ENCODE data around the gene ANXA9.

Gene ANXA9

DNA sequence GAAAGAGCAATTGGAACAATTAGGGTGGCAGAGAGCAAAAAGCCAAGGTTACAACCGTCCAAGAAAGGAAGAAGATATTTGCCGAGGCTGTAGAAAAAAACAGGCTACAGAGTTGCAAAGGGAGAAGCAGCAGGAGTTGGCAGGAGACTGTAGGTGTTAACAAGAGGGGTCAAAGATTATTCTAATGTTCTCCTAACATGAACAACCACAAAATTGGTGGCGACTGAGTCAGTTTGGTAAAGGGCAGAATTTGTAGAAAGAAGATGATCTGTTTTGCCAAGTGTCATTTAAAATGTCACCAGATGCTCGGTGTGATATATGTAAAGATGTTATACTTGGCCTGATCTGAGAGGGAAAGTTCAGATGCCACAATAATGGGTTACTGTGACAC is 25.8 kb downstream of the ANXA9 start:
- DNase-seq, result no peak

DNA sequence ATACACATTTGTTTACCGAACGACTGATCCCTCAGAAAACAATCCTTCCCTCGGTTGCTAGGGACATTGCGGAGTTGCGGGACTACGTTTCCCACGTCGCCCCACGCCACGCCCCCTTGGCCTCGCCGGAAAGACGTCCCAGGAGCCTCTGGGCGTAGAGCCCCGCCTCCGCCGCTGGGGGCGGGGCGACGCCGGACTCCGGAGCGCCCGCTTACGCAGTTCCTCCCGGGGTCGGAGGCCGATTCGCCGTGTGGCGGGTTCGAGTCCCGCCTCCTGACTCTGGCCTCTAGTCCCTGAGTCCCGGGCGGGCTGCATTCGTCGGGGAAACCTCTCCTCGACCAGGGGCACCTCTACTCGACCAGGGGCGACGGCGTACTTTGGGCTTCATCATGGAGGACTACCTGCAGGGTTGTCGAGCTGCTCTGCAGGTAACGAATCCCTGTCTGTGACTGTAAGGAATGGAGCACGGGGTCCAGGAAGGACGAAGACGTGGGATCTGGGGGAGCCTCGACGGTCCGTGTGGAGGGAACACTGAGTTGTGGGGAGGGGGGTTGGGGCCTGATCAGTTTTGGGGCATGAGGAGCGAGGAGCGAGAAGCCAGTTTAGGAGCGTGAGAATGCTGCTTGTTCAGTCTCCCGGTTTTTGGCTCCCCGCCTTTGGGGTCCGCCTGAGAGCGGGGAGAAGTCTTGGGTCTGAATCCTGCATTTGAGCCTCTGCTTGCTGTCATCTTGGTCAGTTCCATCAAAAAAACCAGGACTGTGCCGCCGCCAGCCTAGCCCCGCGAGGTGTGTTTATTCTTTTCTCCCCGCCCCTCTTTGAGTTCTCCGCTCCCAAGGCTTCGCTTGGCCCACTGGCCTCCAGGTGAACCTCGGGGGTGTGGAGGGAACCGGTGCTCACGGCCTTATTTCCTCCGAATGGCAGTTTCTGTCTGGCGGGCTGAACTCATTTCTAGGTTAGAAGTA is 26.4 kb downstream of the ANXA9 start, which contains the start of gene PRUNE1:
Gene PRUNE1, plus strand, starts transcription at position 206 of the 962 bp plus-strand sequence. Its CDS starts 184 bp downstream, at position 390.
- DNase-seq, result peak; percentile 89

DNA sequence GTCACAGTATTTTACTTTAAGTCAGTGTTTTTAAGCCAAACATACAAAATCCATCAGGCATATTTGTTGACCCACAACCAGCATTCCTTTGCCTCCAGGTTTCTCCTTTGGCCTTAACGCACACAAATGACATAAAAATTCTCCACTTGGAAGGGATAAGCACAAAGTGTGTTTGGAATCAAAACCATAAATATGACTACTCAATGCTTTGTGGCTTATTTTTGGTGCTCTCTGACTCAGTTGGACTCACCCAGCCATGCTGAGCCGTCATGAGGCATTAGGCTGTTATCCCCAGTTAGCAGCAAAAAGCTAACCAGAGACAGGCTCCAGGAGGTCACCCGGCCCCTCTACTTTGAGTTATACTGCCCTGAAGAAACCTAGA is 27.1 kb downstream of the ANXA9 start:
- no peak for DNase-seq

DNA sequence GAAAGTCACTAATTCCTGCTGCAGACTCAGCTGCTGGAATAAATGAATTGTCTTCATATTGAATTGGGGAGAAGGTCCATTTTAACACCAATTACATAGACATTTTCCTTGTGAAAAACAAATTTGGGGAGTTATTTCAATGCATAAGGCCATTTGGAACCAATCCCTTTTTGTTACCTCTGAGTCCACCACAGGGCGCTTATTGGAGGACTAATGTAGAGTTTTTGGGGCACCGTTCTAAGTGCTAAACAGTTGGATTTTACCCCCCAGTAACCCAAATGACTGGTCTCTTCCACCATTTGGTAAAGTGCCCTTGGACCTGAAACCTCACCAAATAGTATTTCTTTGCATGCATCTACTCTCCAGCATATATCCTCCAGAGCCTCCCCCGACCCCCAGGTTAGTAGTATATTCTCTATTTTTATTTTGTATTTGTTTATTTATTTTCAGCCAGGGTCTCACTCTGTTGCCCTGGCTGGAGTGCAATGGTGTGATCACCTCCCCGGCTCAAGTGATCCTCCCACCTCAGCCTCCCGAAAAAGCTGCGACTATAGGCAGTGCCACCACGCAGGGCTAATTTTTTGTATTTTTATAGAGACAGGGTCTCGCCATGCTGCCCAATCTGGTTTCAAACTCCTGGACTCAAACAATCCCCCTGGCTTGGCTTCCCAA is 27.7 kb downstream of the ANXA9 start:
- no peak for DNase-seq

DNA sequence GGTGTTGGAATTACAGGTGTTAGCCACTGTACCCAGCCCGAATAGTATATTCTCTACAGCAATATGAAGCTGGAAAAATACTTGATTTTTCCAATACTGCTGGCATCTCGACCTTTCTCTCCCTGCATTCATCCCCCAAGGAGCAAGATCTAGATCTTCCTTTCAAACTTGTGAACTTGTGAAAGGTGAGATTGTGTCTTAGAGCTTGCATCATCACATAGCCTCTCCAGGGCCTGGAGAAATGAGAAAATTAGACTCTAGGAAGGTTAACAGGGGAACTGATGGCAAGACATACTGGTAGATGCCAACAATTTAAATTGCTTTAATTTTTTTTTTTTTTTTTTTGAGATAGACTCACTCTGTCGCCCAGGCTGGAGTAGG is 28.2 kb downstream of the ANXA9 start:
- DNase-seq, result no peak

DNA sequence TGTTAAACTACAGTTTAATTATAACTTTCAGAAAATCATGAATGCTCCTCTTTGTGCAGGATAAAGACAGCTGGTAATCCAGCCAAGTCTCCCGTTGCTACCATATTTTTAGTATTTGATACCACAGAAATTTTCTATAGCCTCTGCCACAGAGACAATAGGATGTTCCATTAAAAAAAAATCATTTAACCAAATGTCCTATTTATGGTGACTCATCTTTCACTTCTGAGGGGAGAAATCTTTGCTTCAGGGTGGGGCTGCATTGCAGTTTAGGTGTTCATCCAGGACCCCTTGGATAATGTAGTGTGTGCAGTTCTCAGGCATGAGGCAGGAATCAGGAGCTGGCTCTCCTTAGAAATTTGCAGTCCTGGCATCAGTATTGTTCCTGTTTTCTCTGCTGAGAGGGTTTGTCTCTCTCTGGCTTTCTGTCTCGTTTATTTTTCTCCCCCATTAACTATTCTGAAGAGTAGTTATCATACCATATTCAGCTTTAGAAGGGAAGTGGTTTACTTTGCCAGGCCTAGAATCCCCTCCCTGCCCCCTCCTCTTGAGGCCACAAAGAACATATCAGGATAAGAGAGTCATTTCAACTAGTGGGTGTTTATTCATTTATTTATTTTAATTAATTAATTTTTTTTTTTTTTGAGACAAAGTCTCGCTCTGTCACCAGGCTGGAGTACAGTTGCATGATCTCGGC is 29.2 kb downstream of the ANXA9 start:
- DNase-seq, result no peak

DNA sequence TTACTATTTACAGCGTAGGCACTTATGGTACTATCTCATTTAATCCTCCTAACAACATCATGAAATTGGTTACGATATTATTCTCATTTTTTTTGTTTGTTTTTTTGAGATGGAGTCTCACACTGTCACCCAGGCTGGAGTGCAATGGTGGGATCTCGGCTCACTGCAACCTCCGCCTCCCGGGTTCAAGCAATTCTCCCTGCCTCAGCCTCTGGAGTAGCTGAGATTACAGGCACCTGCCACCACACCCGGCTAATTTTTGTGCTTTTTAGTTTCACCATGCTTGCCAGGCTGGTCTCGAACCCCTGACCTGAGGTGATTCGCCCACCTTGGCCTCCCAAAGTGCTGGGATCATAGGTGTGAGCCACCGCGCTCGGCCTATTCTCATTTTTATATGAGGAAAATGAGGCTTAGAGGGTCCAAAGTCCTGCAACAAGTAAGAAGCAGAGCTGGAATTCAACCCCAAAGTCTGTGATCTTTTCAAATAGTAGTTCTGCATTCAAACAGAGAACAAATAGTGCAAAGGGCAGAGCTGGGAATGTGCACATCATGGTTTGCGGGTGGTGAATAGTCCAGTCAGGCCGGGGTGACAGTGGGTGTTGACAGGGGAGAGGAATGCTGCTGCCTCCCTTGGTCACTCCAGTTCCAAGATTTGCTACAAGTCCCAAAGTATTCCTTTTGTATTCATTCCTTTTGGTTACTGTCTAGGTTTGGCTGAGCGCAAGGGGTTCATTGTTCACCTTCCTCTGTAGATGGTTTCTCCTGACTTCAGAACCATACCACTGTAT is 30.8 kb downstream of the ANXA9 start:
- no peak for DNase-seq

DNA sequence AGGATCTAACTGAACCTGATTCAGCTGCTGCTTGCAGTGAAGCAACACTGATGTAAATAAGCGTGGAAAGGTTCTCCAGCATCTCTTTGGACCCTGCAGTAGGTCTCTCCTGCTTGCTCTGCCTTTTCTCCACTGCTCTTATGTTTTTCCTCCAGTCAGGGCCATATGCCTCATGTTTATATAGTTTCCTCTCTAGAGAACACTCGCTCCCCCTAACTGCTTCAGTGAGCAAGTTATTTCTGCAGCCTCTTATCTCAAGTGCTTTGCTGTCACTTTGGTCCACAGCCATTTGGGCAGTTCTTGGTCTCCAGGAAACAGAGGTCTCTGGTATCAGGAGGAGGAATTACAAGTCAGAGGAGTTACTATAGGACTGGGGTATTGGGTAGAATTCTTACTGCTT is 31.4 kb downstream of the ANXA9 start:
- DNase-seq, result peak; percentile 67

DNA sequence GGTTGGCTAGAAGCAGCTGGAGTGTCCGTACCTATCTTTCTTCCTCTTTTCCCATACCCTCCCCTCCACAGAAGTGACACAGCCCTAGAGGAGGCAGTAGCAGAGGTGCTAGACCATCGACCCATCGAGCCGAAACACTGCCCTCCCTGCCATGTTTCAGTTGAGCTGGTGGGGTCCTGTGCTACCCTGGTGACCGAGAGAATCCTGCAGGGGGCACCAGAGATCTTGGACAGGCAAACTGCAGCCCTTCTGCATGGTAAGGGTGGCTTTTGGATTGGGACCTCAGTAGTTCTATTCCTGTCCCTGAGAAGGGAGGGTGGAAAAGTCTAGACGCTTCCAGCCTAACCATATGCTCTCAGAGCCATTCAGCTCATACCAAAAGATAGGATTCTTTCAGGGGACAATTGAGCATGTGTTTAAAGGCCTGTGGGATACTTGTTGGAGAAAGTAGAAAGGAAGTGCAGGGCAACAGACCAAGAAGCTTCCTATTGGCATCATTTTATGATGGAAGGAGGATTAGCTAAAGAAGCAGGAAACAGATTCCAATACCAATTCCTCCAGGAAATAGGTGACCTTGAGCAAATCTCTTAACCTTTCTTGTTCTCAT is 42.6 kb downstream of the ANXA9 start:
- DNase-seq, result peak; percentile 45

DNA sequence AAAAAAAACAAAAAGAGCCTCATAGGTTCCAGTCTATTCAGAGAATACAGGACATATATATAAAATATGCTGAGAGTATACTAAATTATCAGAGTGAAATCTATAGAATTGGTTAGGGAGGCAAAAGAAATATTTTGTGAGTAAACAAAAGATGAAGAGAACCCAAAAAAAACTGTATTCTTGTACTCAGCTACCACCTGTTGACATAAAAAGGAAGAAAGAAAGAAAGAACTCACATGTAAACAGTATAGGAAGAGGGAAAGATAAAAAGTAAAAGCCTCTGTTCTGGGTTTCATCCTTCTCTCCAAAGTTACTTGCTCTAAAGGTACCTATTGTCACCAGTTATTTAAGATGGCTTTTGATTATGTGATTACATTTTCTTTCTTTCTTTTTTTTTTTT is 44.4 kb downstream of the ANXA9 start:
- DNase-seq, result no peak

DNA sequence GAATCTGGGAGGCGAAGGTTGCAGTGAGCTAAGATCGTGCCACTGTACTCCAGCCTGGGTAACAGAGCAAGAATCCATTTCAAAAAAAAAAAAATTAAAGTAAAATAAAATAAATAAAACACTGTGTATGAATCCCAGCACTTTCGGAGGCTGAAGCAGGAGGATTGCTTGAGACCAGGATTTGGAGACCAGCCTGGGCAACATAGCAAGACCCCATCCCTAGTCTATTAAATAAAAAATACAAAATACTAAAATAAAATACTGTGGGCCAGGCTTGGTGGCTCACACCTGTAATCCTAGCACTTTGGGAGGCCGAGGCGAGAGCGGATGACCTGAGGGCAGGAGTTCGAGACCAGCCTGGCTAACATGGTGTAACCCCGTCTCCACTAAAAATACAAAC is 50.1 kb downstream of the ANXA9 start:
- no peak for DNase-seq

DNA sequence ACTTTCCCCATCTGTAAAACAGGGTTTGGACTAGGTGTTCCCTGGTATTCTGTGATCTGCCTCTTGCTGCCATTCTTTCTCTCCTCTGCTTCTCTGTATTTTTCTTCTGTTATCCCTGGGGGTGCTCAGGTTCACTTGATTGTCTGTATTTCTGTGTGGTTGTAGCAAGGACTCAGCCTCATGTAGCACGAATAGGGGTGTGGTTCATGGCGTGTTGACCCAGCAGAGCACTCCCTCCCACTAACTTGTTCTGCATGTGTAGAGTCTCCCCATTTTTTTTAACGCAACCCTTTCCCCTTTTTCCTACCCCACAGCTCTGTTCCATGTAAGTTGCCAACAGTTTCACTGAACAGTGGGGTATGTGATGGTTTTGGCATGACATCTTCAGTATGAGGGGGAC is 53.1 kb downstream of the ANXA9 start:
- DNase-seq, result no peak

DNA sequence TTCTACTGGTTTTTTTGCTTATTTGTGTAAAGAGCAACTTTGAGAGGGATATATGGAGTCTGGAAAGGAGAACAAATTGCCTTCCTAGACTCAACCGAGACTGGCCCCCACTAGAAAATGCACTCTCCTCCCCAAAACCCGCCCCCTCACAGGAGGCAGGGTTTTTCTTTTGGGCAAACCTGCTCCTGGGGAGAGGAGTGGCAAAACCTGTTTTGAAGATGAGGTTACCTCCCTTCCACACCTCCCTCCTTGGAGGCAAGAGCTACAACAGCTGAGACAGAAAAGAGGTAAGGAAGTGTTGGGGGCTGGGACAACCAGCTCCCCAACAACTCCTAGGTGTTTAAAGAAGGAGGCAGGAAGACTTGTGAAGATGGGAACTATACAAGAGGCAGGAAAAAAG is 54.3 kb downstream of the ANXA9 start, which contains the start of gene BNIPL:
Gene BNIPL, plus strand, starts transcription at position 231 of the 400 bp plus-strand sequence. Its CDS starts 140 bp downstream, at position 371.
- no peak for DNase-seq

DNA sequence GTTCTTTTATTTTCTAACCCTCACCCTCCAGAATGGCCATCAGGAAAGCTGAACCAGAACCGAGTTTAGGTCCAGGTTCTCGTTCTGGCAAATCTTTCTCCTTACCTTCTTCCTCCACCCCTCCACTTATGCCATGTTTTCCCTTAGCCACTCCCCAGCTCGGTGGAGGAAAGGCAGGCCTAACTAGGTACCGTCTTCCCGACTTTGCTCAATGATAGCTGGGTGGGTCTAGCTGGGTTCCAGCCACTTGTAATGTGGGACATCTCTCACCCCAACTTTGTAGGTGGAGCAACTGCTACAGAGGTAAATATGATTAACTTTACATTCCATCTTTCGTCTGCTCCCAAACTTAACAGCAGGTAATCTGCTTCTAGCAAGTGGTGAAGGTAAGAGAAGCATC is 54.9 kb downstream of the ANXA9 start:
- DNase-seq, result no peak

DNA sequence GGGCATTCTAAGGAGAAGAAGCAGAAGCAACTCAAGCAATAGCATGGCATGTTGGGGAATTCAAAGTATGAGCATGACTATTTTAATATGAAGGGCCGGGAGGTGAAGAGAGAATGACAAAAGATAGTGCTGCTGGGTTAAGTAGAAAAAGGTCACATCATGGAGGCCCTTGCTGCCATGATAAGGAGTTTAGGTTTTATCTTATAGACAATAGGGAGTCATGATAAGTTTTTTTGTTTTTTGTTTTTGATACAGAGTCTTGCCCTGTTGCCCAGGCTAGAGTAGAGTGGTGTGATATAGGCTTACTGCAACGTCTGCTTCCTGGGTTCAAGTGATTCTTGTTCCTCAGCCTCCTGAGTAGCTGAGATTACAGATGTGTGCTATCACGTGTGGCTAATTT is 57.4 kb downstream of the ANXA9 start:
- no peak for DNase-seq

DNA sequence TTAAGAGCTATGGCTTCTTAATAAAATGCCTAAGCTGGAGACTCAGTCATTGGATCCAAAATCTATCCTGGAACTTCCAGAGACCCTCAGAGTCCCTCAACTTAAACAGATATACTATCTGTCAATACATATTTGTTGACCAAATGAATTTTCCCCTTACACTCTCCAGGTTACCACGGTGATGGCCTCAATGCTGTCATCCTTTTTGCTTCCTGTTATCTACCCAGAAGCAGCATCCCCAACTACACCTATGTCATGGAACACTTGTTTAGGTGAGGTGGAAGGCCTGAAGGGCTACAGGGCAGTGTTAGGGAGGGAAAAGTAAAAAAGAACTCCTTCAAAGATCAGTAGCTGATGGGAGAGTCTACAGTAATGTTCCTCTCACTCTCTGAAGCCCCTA is 61.1 kb downstream of the ANXA9 start:
- no peak for DNase-seq

Data from NCI-H510A treated with DMSO at 0.1 percent for 48 hours (cell line).